ENCODE results near the gene ADARB1.

ADARB1 gene

DNA sequence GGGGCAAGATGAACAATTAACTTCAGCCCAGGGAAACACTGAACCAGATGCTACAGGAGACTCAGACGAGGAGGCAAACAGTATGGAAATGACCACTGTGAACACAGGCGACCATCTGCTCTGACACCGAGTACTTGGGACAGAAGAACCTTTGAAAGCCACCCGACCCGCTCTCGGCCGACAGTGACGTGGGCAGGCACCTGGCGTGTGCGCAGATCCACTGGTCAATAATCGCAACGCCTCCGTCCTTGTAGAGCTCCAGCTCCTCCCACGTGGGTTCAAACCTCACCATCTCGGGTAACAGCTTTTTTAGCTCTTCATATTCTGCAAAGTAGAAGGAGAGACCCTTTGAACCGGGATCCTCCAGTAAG, 193.0 kb downstream of the ADARB1 start:
- no peak for DNase-seq (ENCODE audit: low spot score)

DNA sequence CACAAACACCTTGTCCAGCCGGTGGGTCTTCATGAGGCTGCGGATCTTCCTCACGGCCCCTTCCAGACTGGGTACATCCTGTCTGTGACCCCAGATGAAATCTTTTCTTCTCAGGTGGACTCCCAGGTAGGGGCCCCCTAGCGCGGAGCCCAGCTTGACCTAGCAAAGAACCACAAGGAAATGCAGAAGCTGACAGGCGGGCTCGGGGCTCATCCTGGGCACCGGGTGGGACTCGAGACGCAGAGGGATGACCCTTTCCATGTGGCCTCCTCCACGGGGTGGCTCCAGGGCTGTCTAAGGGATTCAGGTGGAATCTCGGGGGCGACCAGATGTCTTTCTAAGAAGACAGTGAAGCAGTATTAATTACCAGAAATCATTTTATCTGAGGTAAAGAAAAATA, 195.5 kb downstream of the ADARB1 start:
- no peak for DNase-seq (ENCODE audit: low spot score)

DNA sequence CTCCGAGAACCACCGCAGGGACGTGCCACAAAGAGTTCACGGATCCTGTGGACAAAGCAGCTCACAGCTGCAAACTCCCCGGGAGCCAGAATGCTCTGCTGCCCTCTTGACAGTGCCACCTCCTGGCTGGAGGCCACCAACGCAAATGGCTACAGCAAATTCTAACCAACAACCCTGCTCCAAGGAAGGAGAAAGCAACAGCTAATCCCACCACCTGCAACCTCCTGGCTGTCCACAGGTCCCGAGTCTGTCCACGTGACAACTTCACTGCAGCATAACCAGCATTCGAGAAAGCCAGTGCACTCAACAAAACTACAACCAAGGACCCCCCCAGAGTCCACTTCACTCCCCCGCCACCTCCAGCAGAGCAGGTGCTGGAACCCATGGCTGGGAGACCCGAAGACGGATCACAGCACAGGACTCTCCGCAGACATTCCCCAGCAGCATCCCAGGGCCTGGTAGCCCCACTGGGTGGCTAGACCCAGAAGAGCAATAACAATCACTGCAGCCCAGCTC, 196.0 kb downstream of the ADARB1 start:
- DNase-seq (ENCODE audit: low spot score) = no peak

Data from AG08395 (cell line).